ENCODE results near the gene NPAS1. TPM values are rescaled to one million over a fixed set of nuclear protein-coding genes. Genes with fewer than 3 reads are reported as not detected.
"Not testable (repeated sequence)": the region's sequence is repeated elsewhere in the genome, so short reads cannot be mapped to it uniquely, and the experiment has no call there.

The NPAS1 gene
- total and polyA plus RNA-seq, 3 experiments from 2014 or later = 0.24 to 0.37 TPM; not detected in 1

- H3K27ac Mint-ChIP-seq = no peak overlapping the region
- Histone ChIP-seq H3K9me3 (ENCODE audit: low read length) (no peaks in the 10 kb centered on the region), H3K4me3 (ENCODE audit: low read length) (no peak overlapping the region), H3K27me3 (ENCODE audit: insufficient read depth, low read length, poor library complexity, severe bottlenecking) (no peaks in the 10 kb centered on the region), H3K4me1 (ENCODE audit: insufficient read depth, low read length) (no peaks in the 10 kb centered on the region), H3K27ac (ENCODE audit: low read depth, low read length) (no peak overlapping the region), H3K36me3 (ENCODE audit: insufficient read depth, low read length) (no peaks in the 10 kb centered on the region)
- H3K27me3 Mint-ChIP-seq = peaks cover 0 to 3% of the 10 kb centered on the region in 2 donors
- H3K9me3 Mint-ChIP-seq = no peaks in the 10 kb centered on the region
- no peak overlapping the region for H3K4me3 Mint-ChIP-seq
- H3K36me3 Mint-ChIP-seq = peaks cover 0 to 52% (median 5%) of the 10 kb centered on the region in 3 donors
- no peak for DNase-seq
- ChIA-PET POLR2A (interaction anchor here (1.1 kb wide), 1 partner anchor 17 kb away, joined by 4 read pairs; the partner anchor contains the start of gene NPAS1), CTCF (interaction anchor here (1.7 to 2.3 kb wide), 2 partner anchors 9 to 11 kb away, joined by 4 to 12 read pairs; no protein-coding TSS in a partner anchor)
- peaks cover 15 to 28% (median 26%) of the 10 kb centered on the region in 3 donors for H3K4me1 Mint-ChIP-seq
Observed at GRCh38 chr19:47002106-47002766, 17.4 kb upstream of the NPAS1 start.

- Mint-ChIP-seq H3K36me3 (peaks cover 0 to 45% (median 5%) of the 10 kb centered on the region in 3 donors), H3K9me3 (no peaks in the 10 kb centered on the region), H3K4me3 (no peak overlapping the region), H3K4me1 (peaks cover 15 to 28% (median 26%) of the 10 kb centered on the region in 3 donors), H3K27ac (peak overlapping the region in 3 of 8 donors; percentile 42 to 79 (median 46)), H3K27me3 (peaks cover 0 to 3% of the 10 kb centered on the region in 2 donors)
- Histone ChIP-seq H3K4me1 (ENCODE audit: insufficient read depth, low read length) (no peaks in the 10 kb centered on the region), H3K4me3 (ENCODE audit: low read length) (no peak overlapping the region), H3K27ac (ENCODE audit: low read depth, low read length) (no peak overlapping the region), H3K36me3 (ENCODE audit: insufficient read depth, low read length) (no peaks in the 10 kb centered on the region), H3K9me3 (ENCODE audit: low read length) (no peaks in the 10 kb centered on the region), H3K27me3 (ENCODE audit: insufficient read depth, low read length, poor library complexity, severe bottlenecking) (no peaks in the 10 kb centered on the region)
- no peak for DNase-seq
- CTCF ChIA-PET = interaction anchor here (1.2 to 2.3 kb wide), 3 partner anchors 10 to 12 kb away, joined by 3 to 12 read pairs (median 4); no protein-coding TSS in a partner anchor
- POLR2A ChIA-PET = interaction anchor here (1.1 kb wide), 1 partner anchor 16 kb away, joined by 4 read pairs; the partner anchor contains the start of gene NPAS1
Observed at GRCh38 chr19:47002853-47003610, 16.6 kb upstream of the NPAS1 start.

- no peaks in the 10 kb centered on the region for H3K27me3 ChIP-seq (ENCODE audit: insufficient read depth, low read length, poor library complexity, severe bottlenecking)
- H3K9me3 ChIP-seq (ENCODE audit: low read length) = no peaks in the 10 kb centered on the region
- H3K4me3 ChIP-seq (ENCODE audit: low read length) = no peak overlapping the region
- peaks cover 0 to 38% (median 5%) of the 10 kb centered on the region in 3 donors for H3K36me3 Mint-ChIP-seq
- CTCF ChIA-PET = interaction anchor here (1.2 to 1.3 kb wide), 2 partner anchors 11 to 13 kb away, joined by 3 read pairs; no protein-coding TSS in a partner anchor
- DNase-seq = no peak
- peak overlapping the region in 1 of 8 donors; percentile 42 for H3K27ac Mint-ChIP-seq
- no peaks in the 10 kb centered on the region for H3K9me3 Mint-ChIP-seq
- no peaks in the 10 kb centered on the region for H3K4me1 ChIP-seq (ENCODE audit: insufficient read depth, low read length)
- peaks cover 15 to 28% (median 26%) of the 10 kb centered on the region in 3 donors for H3K4me1 Mint-ChIP-seq
- POLR2A ChIA-PET = no interaction called here
- no peak overlapping the region for H3K4me3 Mint-ChIP-seq
- no peaks in the 10 kb centered on the region for H3K36me3 ChIP-seq (ENCODE audit: insufficient read depth, low read length)
- H3K27ac ChIP-seq (ENCODE audit: low read depth, low read length) = no peak overlapping the region
- peaks cover 0 to 3% of the 10 kb centered on the region in 2 donors for H3K27me3 Mint-ChIP-seq
Observed at GRCh38 chr19:47003611-47004465, 15.8 kb upstream of the NPAS1 start.

- no peak for DNase-seq
- Mint-ChIP-seq H3K27me3 (peaks cover 0 to 3% of the 10 kb centered on the region in 2 donors), H3K4me3 (peak overlapping the region in 1 of 7 donors; percentile 11), H3K9me3 (no peaks in the 10 kb centered on the region), H3K27ac (no peak overlapping the region), H3K36me3 (peaks cover 0 to 24% (median 5%) of the 10 kb centered on the region in 3 donors), H3K4me1 (peaks cover 15 to 28% (median 26%) of the 10 kb centered on the region in 3 donors)
- no peak overlapping the region for H3K27ac ChIP-seq (ENCODE audit: low read depth, low read length)
- H3K4me1 ChIP-seq (ENCODE audit: insufficient read depth, low read length) = no peaks in the 10 kb centered on the region
- H3K27me3 ChIP-seq (ENCODE audit: insufficient read depth, low read length, poor library complexity, severe bottlenecking) = no peaks in the 10 kb centered on the region
- H3K4me3 ChIP-seq (ENCODE audit: low read length) = no peak overlapping the region
- H3K9me3 ChIP-seq (ENCODE audit: low read length) = no peaks in the 10 kb centered on the region
- POLR2A ChIA-PET = no interaction called here
- H3K36me3 ChIP-seq (ENCODE audit: insufficient read depth, low read length) = no peaks in the 10 kb centered on the region
- CTCF ChIA-PET = interaction anchor here (0.6 kb wide), 1 partner anchor 9 kb away, joined by 3 read pairs; no protein-coding TSS in a partner anchor
Observed at GRCh38 chr19:47005164-47005641, 14.4 kb upstream of the NPAS1 start.

- Mint-ChIP-seq H3K27ac (peak overlapping the region in 4 of 8 donors; percentile 1 to 70 (median 16)), H3K4me3 (peak overlapping the region in 2 of 7 donors; percentile 11 to 38), H3K36me3 (peaks cover 0 to 18% (median 0%) of the 10 kb centered on the region in 3 donors)
Observed at GRCh38 chr19:47005873-47006272, 13.8 kb upstream of the NPAS1 start.

GRCh38 chr19:47006496-47006895, 13.1 kb upstream of the NPAS1 start:
- Mint-ChIP-seq H3K27ac (peak overlapping the region in 3 of 8 donors; percentile 7 to 88 (median 66)), H3K27me3 (peaks cover 0 to 7% of the 10 kb centered on the region in 2 donors), H3K4me1 (peaks cover 15 to 28% (median 26%) of the 10 kb centered on the region in 3 donors), H3K9me3 (no peaks in the 10 kb centered on the region), H3K36me3 (peaks cover 0 to 11% (median 0%) of the 10 kb centered on the region in 3 donors), H3K4me3 (no peak overlapping the region)
- Histone ChIP-seq H3K36me3 (ENCODE audit: insufficient read depth, low read length) (no peaks in the 10 kb centered on the region), H3K4me3 (ENCODE audit: low read length) (no peak overlapping the region), H3K9me3 (ENCODE audit: low read length) (no peaks in the 10 kb centered on the region), H3K27me3 (ENCODE audit: insufficient read depth, low read length, poor library complexity, severe bottlenecking) (no peaks in the 10 kb centered on the region), H3K27ac (ENCODE audit: low read depth, low read length) (no peak overlapping the region), H3K4me1 (ENCODE audit: insufficient read depth, low read length) (no peaks in the 10 kb centered on the region)
- ChIA-PET POLR2A (interaction anchor here (0.7 kb wide), 1 partner anchor 221 kb away, joined by 3 read pairs; no protein-coding TSS in a partner anchor), CTCF (no interaction called here)
- DNase-seq = no peak

More at GRCh38 chr19:47005873-47006272, 13.8 kb upstream of the NPAS1 start:
- H3K36me3 ChIP-seq (ENCODE audit: insufficient read depth, low read length) = no peaks in the 10 kb centered on the region
- H3K4me1 ChIP-seq (ENCODE audit: insufficient read depth, low read length) = no peaks in the 10 kb centered on the region
- no peak for DNase-seq
- Mint-ChIP-seq H3K4me1 (peaks cover 15 to 28% (median 26%) of the 10 kb centered on the region in 3 donors), H3K27me3 (peaks cover 0 to 3% of the 10 kb centered on the region in 2 donors), H3K9me3 (no peaks in the 10 kb centered on the region)
- no peak overlapping the region for H3K4me3 ChIP-seq (ENCODE audit: low read length)
- POLR2A ChIA-PET = no interaction called here
- CTCF ChIA-PET = interaction anchor here (0.7 kb wide), 1 partner anchor 166 kb away, joined by 3 read pairs; no protein-coding TSS in a partner anchor
- no peaks in the 10 kb centered on the region for H3K9me3 ChIP-seq (ENCODE audit: low read length)
- no peaks in the 10 kb centered on the region for H3K27me3 ChIP-seq (ENCODE audit: insufficient read depth, low read length, poor library complexity, severe bottlenecking)
- no peak overlapping the region for H3K27ac ChIP-seq (ENCODE audit: low read depth, low read length)

GRCh38 chr19:47010549-47010948, 9.1 kb upstream of the NPAS1 start:
- H3K27me3 ChIP-seq (ENCODE audit: insufficient read depth, low read length, poor library complexity, severe bottlenecking); H3K9me3 Mint-ChIP-seq; H3K9me3 ChIP-seq (ENCODE audit: low read length); POLR2A ChIA-PET; H3K36me3 Mint-ChIP-seq; H3K36me3 ChIP-seq (ENCODE audit: insufficient read depth, low read length); H3K4me3 ChIP-seq (ENCODE audit: low read length); H3K4me3 Mint-ChIP-seq; DNase-seq; H3K4me1 ChIP-seq (ENCODE audit: insufficient read depth, low read length); H3K27ac ChIP-seq (ENCODE audit: low read depth, low read length); H3K27ac Mint-ChIP-seq: not testable (repeated sequence)
- CTCF ChIA-PET = interaction anchor here (4.5 kb wide), 1 partner anchor 13 kb away, joined by 29 read pairs; no protein-coding TSS in a partner anchor
- Mint-ChIP-seq H3K27me3 (peaks cover 7 to 12% of the 10 kb centered on the region in 2 donors), H3K4me1 (peaks cover 16 to 20% (median 19%) of the 10 kb centered on the region in 3 donors)

Measured in CD8-positive, alpha-beta memory T cell (primary cell).